Naive B cell (primary cell): Measurements from ENCODE around the gene ZYX. TPM values are rescaled to one million over a fixed set of nuclear protein-coding genes. Genes with fewer than 3 reads are reported as not detected.

ENCODE experiments used
- ATAC-seq, 2 donors: fragments of 150-1000 bp; cut with Tn5 transposase; 2 replicates each; pipeline ENCODE4 v1.10.0; 2021; ENCODE audit warnings: low read depth in 2 of 2, mild to moderate bottlenecking in 2 of 2, moderate library complexity in 2 of 2
- DNase-seq: peaks from one replicate; pipeline ENCODE4 v3.0.0; 2022
- H3K27ac Mint-ChIP-seq, 6 donors: one replicate each; pipeline ENCODE4 v1.8.0; 2020 to 2022; ENCODE audit warnings: mild to moderate bottlenecking in 6 of 6, mixed read lengths in 6 of 6, moderate library complexity in 5 of 6, inconsistent platforms in 2 of 6
- H3K27me3 Mint-ChIP-seq, 3 donors: one replicate each; pipeline ENCODE4 v1.8.0; 2021 to 2022; ENCODE audit warnings: mixed read lengths in 3 of 3, mild to moderate bottlenecking in 1 of 3
- H3K36me3 Mint-ChIP-seq, 2 donors: one replicate each; pipeline ENCODE4 v1.8.0; 2020 to 2022; ENCODE audit warnings: mixed read lengths in 2 of 2, inconsistent platforms in 1 of 2, mild to moderate bottlenecking in 1 of 2
- H3K4me1 Mint-ChIP-seq, 3 donors: one replicate each; pipeline ENCODE4 v1.8.0; 2020 to 2022; ENCODE audit warnings: mixed read lengths in 3 of 3, inconsistent platforms in 1 of 3, mild to moderate bottlenecking in 1 of 3, moderate library complexity in 1 of 3
- H3K4me3 Mint-ChIP-seq, 8 donors: one replicate each; pipeline ENCODE4 v1.8.0; 2020 to 2022; ENCODE audit warnings: mild to moderate bottlenecking in 8 of 8, mixed read lengths in 8 of 8, moderate library complexity in 8 of 8, inconsistent platforms in 2 of 8
- H3K9me3 Mint-ChIP-seq, 7 donors: one replicate each; pipeline ENCODE4 v1.8.0; 2020 to 2022; ENCODE audit warnings: mixed read lengths in 7 of 7, mild to moderate bottlenecking in 5 of 7, inconsistent platforms in 2 of 7, moderate library complexity in 1 of 7
- polyA plus RNA-seq, 6 donors: library from polyadenylated mRNA; unstranded; fragments of 300-500 nt; fragmentation: Illumina TruSeq; gene quantifications; one replicate each; pipeline ENCODE4 v1.2.3, GENCODE V29; 2021; ENCODE audit warnings: low read depth in 6 of 6

The ZYX gene
- polyA plus RNA-seq, 6 donors from 2014 or later = 4.7 to 21.4 (median 12.2) TPM

GRCh38 chr7:143355450-143356385, 25.4 kb upstream of the ZYX start:
- Mint-ChIP-seq H3K27ac (no peak overlapping the region), H3K9me3 (peaks cover 0 to 4% (median 0%) of the 10 kb centered on the region in 7 donors), H3K4me3 (no peak overlapping the region), H3K27me3 (peaks cover 21 to 69% (median 61%) of the 10 kb centered on the region in 3 donors), H3K36me3 (peaks cover 0 to 7% of the 10 kb centered on the region in 2 donors), H3K4me1 (peaks cover 0 to 14% (median 3%) of the 10 kb centered on the region in 3 donors)
- DNase-seq (no peak), ATAC-seq (no peak)

GRCh38 chr7:143356414-143357050, 24.6 kb upstream of the ZYX start:
- DNase-seq (no peak), ATAC-seq (no peak)
- Mint-ChIP-seq H3K36me3 (peaks cover 0 to 12% of the 10 kb centered on the region in 2 donors), H3K4me1 (peaks cover 0 to 21% (median 6%) of the 10 kb centered on the region in 3 donors), H3K27me3 (peaks cover 23 to 71% (median 63%) of the 10 kb centered on the region in 3 donors), H3K4me3 (peak overlapping the region in 1 of 8 donors; percentile 61), H3K27ac (no peak overlapping the region), H3K9me3 (peaks cover 0 to 4% (median 0%) of the 10 kb centered on the region in 7 donors)

GRCh38 chr7:143358626-143359025, 22.5 kb upstream of the ZYX start:
- Mint-ChIP-seq H3K27me3 (peaks cover 30 to 66% (median 60%) of the 10 kb centered on the region in 3 donors), H3K27ac (peak overlapping the region in 1 of 6 donors; percentile 44), H3K36me3 (peaks cover 0 to 12% of the 10 kb centered on the region in 2 donors), H3K4me3 (no peak overlapping the region), H3K4me1 (peaks cover 0 to 25% (median 17%) of the 10 kb centered on the region in 3 donors), H3K9me3 (peaks cover 0 to 4% (median 0%) of the 10 kb centered on the region in 7 donors)
- ATAC-seq (no peak), DNase-seq (no peak)

- Mint-ChIP-seq H3K4me1 (peaks cover 0 to 19% (median 17%) of the 10 kb centered on the region in 3 donors), H3K4me3 (peak overlapping the region in 3 of 8 donors; percentile 21 to 76 (median 38)), H3K27ac (no peak overlapping the region), H3K9me3 (peaks cover 0 to 3% (median 0%) of the 10 kb centered on the region in 7 donors), H3K27me3 (peaks cover 42 to 66% (median 60%) of the 10 kb centered on the region in 3 donors), H3K36me3 (peaks cover 0 to 12% of the 10 kb centered on the region in 2 donors)
- DNase-seq = no peak
- peak in 1 of 2 donors; percentile 34 for ATAC-seq
Measured at GRCh38 chr7:143359771-143360353, 21.3 kb upstream of the ZYX start.

- no peaks in the 10 kb centered on the region for H3K9me3 Mint-ChIP-seq
- peaks cover 50 to 66% (median 62%) of the 10 kb centered on the region in 3 donors for H3K27me3 Mint-ChIP-seq
- H3K4me3 Mint-ChIP-seq = peak overlapping the region; percentile 35 to 88 (median 69)
- no peak overlapping the region for H3K27ac Mint-ChIP-seq
- H3K4me1 Mint-ChIP-seq = peaks cover 0 to 19% (median 17%) of the 10 kb centered on the region in 3 donors
- no peak for ATAC-seq
- no peak for DNase-seq
- peaks cover 0 to 12% of the 10 kb centered on the region in 2 donors for H3K36me3 Mint-ChIP-seq
Measured at GRCh38 chr7:143360788-143361551, 20.2 kb upstream of the ZYX start.

- ATAC-seq (peak in 1 of 2 donors; percentile 29), DNase-seq (no peak)
- peak overlapping the region in 6 of 8 donors; percentile 67 to 90 (median 84) for H3K4me3 Mint-ChIP-seq
- H3K4me1 Mint-ChIP-seq = peaks cover 0 to 19% (median 17%) of the 10 kb centered on the region in 3 donors
- H3K9me3 Mint-ChIP-seq = no peaks in the 10 kb centered on the region
- H3K27me3 Mint-ChIP-seq = peaks cover 54 to 71% (median 66%) of the 10 kb centered on the region in 3 donors
- no peak overlapping the region for H3K27ac Mint-ChIP-seq
- H3K36me3 Mint-ChIP-seq = peaks cover 0 to 12% of the 10 kb centered on the region in 2 donors
Measured at GRCh38 chr7:143361552-143362130, 19.5 kb upstream of the ZYX start.

GRCh38 chr7:143362131-143363015, 18.8 kb upstream of the ZYX start, which contains the start of gene FAM131B:
Gene FAM131B, minus strand, starts transcription at chr7:143362713. Its CDS starts 110 bp downstream, at chr7:143362603.
- Mint-ChIP-seq H3K4me3 (peak within 1 kb of the TSS; percentile 64 to 90 (median 84)), H3K27me3 (peaks cover 56 to 79% (median 73%) of the 10 kb centered on the region in 3 donors), H3K9me3 (no peaks in the 10 kb centered on the region), H3K4me1 (peaks cover 0 to 19% (median 17%) of the 10 kb centered on the region in 3 donors), H3K27ac (peak within 1 kb of the TSS in 1 of 6 donors; percentile 69), H3K36me3 (peaks cover 0 to 12% of the 10 kb centered on the region in 2 donors)
- ATAC-seq = peak; percentile 63 to 67
- DNase-seq = no peak

GRCh38 chr7:143363016-143363937, 17.9 kb upstream of the ZYX start:
- Mint-ChIP-seq H3K27ac (no peak overlapping the region), H3K36me3 (peaks cover 0 to 12% of the 10 kb centered on the region in 2 donors), H3K4me1 (peaks cover 0 to 19% (median 17%) of the 10 kb centered on the region in 3 donors), H3K4me3 (peak overlapping the region; percentile 31 to 87 (median 58)), H3K27me3 (peaks cover 64 to 88% (median 82%) of the 10 kb centered on the region in 3 donors), H3K9me3 (no peaks in the 10 kb centered on the region)
- DNase-seq = no peak
- ATAC-seq = no peak

- no peak overlapping the region for H3K4me3 Mint-ChIP-seq
- DNase-seq (no peak), ATAC-seq (no peak)
- no peak overlapping the region for H3K27ac Mint-ChIP-seq
- peaks cover 6 to 12% (median 8%) of the 10 kb centered on the region in 3 donors for H3K4me1 Mint-ChIP-seq
- H3K36me3 Mint-ChIP-seq = no peaks in the 10 kb centered on the region
- no peaks in the 10 kb centered on the region for H3K9me3 Mint-ChIP-seq
- H3K27me3 Mint-ChIP-seq = peaks cover 46 to 58% (median 52%) of the 10 kb centered on the region in 3 donors
Measured at GRCh38 chr7:143367972-143368371, 13.2 kb upstream of the ZYX start.

- H3K27ac Mint-ChIP-seq = no peak overlapping the region
- peaks cover 6 to 8% (median 8%) of the 10 kb centered on the region in 3 donors for H3K4me1 Mint-ChIP-seq
- ATAC-seq (no peak), DNase-seq (no peak)
- H3K27me3 Mint-ChIP-seq = peaks cover 42 to 54% (median 48%) of the 10 kb centered on the region in 3 donors
- no peaks in the 10 kb centered on the region for H3K9me3 Mint-ChIP-seq
- H3K4me3 Mint-ChIP-seq = no peak overlapping the region
- no peaks in the 10 kb centered on the region for H3K36me3 Mint-ChIP-seq
Measured at GRCh38 chr7:143368387-143368786, 12.8 kb upstream of the ZYX start.
